GM12878 (cell line): ENCODE data around the gene OR6K6. TPM values are rescaled to one million over a fixed set of nuclear protein-coding genes. Genes with fewer than 3 reads are reported as not detected.

ENCODE experiments used
- ATF2 ChIP-seq: IDR thresholded peaks from 2 replicates; pipeline ENCODE4 v1.6.1; 2012; ENCODE audit warnings: low read length, inconsistent platforms
- BCL3 ChIP-seq: IDR thresholded peaks from 2 replicates; pipeline ENCODE4 v1.6.1; 2011; ENCODE audit warnings: borderline replicate concordance, low read depth, mild to moderate bottlenecking, moderate library complexity, low read length; ENCODE audit not compliant: insufficient read depth, poor library complexity, severe bottlenecking
- E2F8 ChIP-seq: fragments of 450-650 bp; IDR thresholded peaks from 2 replicates; pipeline ENCODE4 v1.6.1; 2018; ENCODE audit warnings: mild to moderate bottlenecking, low read depth, moderate library complexity; ENCODE audit not compliant: partially characterized antibody
- FOS ChIP-seq: IDR thresholded peaks from 3 replicates; pipeline ENCODE4 v1.6.1; 2011; ENCODE audit warnings: borderline replicate concordance; ENCODE audit not compliant: insufficient read length; ENCODE audit errors: extremely low read depth
- FOXM1 ChIP-seq: IDR thresholded peaks from 2 replicates; pipeline ENCODE4 v1.6.1; 2012; ENCODE audit warnings: low read depth, mild to moderate bottlenecking, inconsistent platforms, low read length, moderate library complexity
- GABPA ChIP-seq: IDR thresholded peaks from 2 replicates; pipeline ENCODE4 v1.6.1; 2014; ENCODE audit warnings: antibody characterized with exemption, low read depth, mild to moderate bottlenecking, inconsistent platforms
- HDAC2 ChIP-seq: fragments of 200-600 bp; sonication (generic); IDR thresholded peaks from 2 replicates; pipeline ENCODE4 v1.6.1; 2017
- IKZF2 ChIP-seq, 2 experiments: fragments of 450-650 bp; IDR thresholded peaks; 2 replicates each; pipeline ENCODE4 v1.6.1; 2017; ENCODE audit warnings: mild to moderate bottlenecking in 2 of 2, moderate library complexity in 2 of 2
- MEF2A ChIP-seq: IDR thresholded peaks from 2 replicates; pipeline ENCODE4 v1.6.1; 2011; ENCODE audit warnings: low read depth, mild to moderate bottlenecking, low read length, moderate library complexity; ENCODE audit not compliant: insufficient read depth
- MLLT1 ChIP-seq: fragments of 450-650 bp; IDR thresholded peaks from 2 replicates; pipeline ENCODE4 v1.6.1; 2016; ENCODE audit warnings: mild to moderate bottlenecking
- MXI1 ChIP-seq: fragments of 150-350 bp; IDR thresholded peaks from 2 replicates; pipeline ENCODE4 v1.6.1; 2011; ENCODE audit warnings: low read depth, mild to moderate bottlenecking, inconsistent platforms, low read length, improper control_type of control experiment
- NRF1 ChIP-seq: conservative IDR thresholded peaks from 2 replicates; pipeline ENCODE4 v1.6.1; 2011; ENCODE audit warnings: mild to moderate bottlenecking, low read depth, low read length, improper control_type of control experiment
- PKNOX1 ChIP-seq: fragments of 450-650 bp; IDR thresholded peaks from 2 replicates; pipeline ENCODE4 v1.6.1; 2016; ENCODE audit warnings: mild to moderate bottlenecking
- SREBF2 ChIP-seq: IDR thresholded peaks from 2 replicates; pipeline ENCODE4 v1.6.1; 2012; ENCODE audit warnings: mild to moderate bottlenecking, low read length
- SUPT20H ChIP-seq: IDR thresholded peaks from 2 replicates; pipeline ENCODE4 v1.6.1; 2011; ENCODE audit warnings: low read depth, mild to moderate bottlenecking, low read length, moderate library complexity, borderline replicate concordance; ENCODE audit not compliant: control insufficient read depth
- TCF12 ChIP-seq: IDR thresholded peaks from 2 replicates; pipeline ENCODE4 v1.6.1; 2011; ENCODE audit warnings: low read depth, mild to moderate bottlenecking, low read length
- ZBTB40 ChIP-seq: fragments of 450-650 bp; IDR thresholded peaks from 2 replicates; pipeline ENCODE4 v1.6.1; 2016; ENCODE audit warnings: mild to moderate bottlenecking, moderate library complexity, borderline replicate concordance
- polyA plus RNA-seq, 11 experiments: library from polyadenylated mRNA; depleted of rRNA in 4 of 11; unstranded in 6 of 11; stranded (reverse) in 5 of 11; fragments of >200 nt; fragmentation: Nextera tagmentation in 4 of 11; fragmentation: Illumina TruSeq in 1 of 11; extraction: Ambion mirVana in 4 of 11; extraction: Trizol in 1 of 11; gene quantifications; 1 replicate in 1 of 11; 2 replicates in 10 of 11; pipeline versions ENCODE4 v1.2.1 to v1.2.3, GENCODE V29; 2011 to 2016; ENCODE audit warnings: inconsistent platforms in 2 of 11, missing spikeins in 2 of 11, low read depth in 1 of 11
- total RNA-seq, 4 experiments: library from RNA; depleted of rRNA in 3 of 4; stranded (reverse); fragments of >200 nt in 3 of 4; fragmentation: Illumina TruSeq in 1 of 4; extraction: Trizol in 1 of 4; gene quantifications; 2 replicates each; pipeline versions ENCODE4 v1.2.1 to v1.2.3, GENCODE V29; 2013 to 2021

The OR6K6 gene
- total and polyA plus RNA-seq, 10 of the 15 experiments (the other 5 are each of a cell fraction or from before 2014, with no cell fraction given) = not detected

GRCh38 chr1:158716335-158716734 lies 38.2 kb upstream of the OR6K6 start (continued):
- no peak for TF ChIP-seq ZBTB40
- TF ChIP-seq TCF12 = no peak
- no peak for TF ChIP-seq MXI1
- peak; percentile 85 for TF ChIP-seq MEF2A
- no peak for TF ChIP-seq MLLT1
- no peak for TF ChIP-seq FOS
- no peak for TF ChIP-seq NRF1
- no peak for TF ChIP-seq SUPT20H
- no peak for TF ChIP-seq IKZF2 (IDR thresholded peaks at IDR 0.05)
- TF ChIP-seq BCL3 = no peak
- TF ChIP-seq HDAC2 = no peak
- peak; percentile 93 for TF ChIP-seq ATF2
- peak; percentile 23; the same call in 1 of the 2 replicates for TF ChIP-seq GABPA
- TF ChIP-seq PKNOX1 = no peak
- TF ChIP-seq SREBF2 = no peak
- TF ChIP-seq E2F8 = no peak
- peak; percentile 58; the same call in 1 of the 2 replicates for TF ChIP-seq FOXM1
